Stimulated activated CD8-positive, alpha-beta memory T cell treated with anti-CD3 and anti-CD28 coated beads, Interleukin-4, amount 100 ng/mL, for 1 hour (primary cell): ENCODE results near the gene MAP3K13.

Experiments used
- DNase-seq, 2 donors: peaks; one replicate each; pipeline ENCODE4 v3.0.0-alpha.2; 2020; ENCODE audit warnings: low read depth in 2 of 2, low spot score in 1 of 2

The MAP3K13 gene, protein sequence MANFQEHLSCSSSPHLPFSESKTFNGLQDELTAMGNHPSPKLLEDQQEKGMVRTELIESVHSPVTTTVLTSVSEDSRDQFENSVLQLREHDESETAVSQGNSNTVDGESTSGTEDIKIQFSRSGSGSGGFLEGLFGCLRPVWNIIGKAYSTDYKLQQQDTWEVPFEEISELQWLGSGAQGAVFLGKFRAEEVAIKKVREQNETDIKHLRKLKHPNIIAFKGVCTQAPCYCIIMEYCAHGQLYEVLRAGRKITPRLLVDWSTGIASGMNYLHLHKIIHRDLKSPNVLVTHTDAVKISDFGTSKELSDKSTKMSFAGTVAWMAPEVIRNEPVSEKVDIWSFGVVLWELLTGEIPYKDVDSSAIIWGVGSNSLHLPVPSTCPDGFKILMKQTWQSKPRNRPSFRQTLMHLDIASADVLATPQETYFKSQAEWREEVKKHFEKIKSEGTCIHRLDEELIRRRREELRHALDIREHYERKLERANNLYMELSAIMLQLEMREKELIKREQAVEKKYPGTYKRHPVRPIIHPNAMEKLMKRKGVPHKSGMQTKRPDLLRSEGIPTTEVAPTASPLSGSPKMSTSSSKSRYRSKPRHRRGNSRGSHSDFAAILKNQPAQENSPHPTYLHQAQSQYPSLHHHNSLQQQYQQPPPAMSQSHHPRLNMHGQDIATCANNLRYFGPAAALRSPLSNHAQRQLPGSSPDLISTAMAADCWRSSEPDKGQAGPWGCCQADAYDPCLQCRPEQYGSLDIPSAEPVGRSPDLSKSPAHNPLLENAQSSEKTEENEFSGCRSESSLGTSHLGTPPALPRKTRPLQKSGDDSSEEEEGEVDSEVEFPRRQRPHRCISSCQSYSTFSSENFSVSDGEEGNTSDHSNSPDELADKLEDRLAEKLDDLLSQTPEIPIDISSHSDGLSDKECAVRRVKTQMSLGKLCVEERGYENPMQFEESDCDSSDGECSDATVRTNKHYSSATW

DNA sequence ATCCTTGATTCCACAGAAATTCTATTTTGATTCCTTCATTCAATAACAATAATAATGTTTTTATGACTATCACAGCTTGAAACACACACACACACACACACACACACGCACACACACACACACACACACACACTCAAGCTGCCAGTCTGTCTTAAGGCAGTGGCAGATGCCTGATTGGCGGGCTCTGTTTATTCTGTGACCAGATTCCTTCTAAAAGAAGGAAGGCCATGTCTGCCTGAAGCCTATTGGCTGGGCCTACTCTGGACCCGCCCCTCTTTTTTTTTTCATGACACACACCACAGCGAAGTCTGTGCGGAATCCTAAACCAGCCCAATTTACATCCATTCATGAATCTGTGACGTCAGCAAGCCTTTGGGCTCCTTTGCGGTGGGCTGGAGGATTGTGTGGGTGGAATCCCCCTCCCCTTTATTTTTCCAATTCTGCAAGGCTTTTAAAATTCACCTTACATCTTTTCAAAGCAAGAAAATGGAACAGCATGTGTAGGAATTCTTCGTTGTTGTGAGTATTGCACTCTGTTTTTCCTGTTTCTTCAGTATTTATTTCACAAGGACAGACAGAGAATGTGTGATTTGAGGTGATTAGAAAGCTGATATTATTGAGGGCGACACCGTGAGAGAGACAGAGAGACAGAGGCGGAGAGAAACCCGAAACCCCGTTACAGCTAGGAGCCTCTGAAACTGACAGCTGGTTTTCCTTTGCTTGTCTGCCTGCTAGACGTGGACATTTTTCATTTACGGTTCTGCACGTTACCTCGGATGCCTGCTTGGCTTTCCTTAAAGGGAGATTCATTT, at the start of gene MAP3K13:
Gene MAP3K13, plus strand, starts transcription at position 287 of the 812 bp plus-strand sequence. CDS start 65,446 bp downstream, outside the sequence.
- no peak for DNase-seq

DNA sequence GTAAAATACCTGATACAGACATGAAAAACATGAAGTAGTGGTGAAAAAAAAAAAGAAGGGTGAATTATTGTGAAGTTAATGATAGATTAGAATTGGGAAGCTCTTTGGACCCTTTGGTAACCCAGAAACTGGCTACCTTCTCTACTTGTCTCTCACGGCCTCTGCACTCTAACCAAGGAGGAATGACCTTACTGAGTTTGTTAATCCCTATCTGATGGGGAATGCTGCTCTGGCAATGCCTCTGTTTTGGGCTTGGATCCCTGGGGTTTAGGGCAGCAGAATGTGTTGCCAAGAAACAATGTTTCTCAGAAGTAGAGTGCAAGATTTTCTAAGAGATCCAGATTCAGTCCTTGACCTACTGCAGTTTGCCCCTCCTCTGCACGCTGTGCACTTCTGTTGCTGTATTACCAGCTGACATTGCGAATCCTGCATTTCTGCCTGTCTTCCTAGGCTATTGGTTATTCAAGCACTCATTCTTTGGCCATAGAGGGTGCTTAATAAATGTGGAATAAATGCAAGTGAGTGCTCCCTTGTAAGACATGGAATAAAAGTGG, 49.2 kb upstream of the MAP3K13 start:
- no peak for DNase-seq

DNA sequence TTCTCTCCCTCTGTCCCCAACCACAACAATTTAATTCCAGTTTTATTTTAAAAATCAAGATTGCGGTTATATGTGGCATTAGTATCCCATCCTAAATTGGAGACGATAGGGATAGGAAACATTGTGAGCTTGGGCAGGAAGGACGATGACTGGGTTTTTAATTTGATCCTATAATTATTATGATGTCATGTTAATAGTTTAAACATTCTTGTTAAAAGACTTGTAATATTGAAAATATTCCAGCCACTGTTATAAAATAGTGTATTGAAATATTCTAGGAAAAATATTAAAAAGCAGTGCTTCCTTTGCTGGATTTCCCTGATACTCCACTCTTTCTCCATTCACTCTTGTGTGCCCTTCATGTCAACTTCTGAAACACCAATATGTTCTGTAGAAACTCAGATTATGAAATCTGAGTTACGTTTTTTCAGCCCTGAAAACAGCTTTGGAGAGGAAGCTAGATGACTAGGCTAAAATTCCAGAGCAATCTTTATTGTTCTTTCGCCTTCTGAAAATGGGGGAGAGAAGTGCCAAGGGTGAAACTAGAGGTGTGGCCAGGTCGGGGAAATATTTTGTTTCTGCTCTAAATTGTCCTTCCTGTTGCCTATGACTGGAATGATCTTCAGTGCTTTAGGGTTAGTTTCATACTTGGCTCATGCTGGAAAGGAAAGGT, 46.1 kb upstream of the MAP3K13 start:
- no peak for DNase-seq

DNA sequence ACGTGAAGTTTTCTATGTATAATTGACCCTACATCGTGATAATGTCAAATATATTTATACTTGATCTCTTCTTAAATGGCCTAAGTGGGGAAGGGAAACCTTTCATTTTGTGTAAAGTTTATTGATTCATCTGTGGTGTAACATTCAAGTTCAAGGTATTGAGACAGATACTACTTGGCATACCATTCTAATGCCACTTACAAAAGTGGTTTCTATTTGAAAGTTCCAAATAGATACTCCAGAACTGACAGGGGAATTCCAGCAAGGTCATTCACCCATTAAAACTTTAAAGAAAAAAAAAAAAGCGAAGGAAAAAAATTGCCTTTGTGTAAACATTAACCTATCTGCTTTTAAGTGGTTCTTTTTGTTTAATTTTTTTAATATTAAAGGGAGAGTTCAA, 45.3 kb upstream of the MAP3K13 start:
- no peak for DNase-seq

DNA sequence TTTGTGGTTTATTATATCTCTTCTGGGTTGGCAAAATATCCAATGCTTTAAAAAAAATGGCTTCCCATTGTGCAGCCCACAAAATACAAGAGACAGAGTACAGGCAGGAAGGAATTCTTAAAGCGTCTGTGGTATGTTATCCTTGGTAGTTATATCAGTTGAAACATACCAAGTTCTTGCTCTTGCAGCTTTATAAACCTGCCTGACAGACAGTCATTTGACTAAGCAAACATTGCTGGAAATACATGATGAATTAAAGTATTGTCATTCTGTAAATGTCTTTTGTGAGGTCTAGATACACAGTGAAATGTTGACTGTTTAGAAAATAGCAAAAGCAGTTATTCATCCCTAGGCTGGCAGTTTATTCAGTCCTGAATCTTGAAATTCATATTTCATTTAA, 44.8 kb upstream of the MAP3K13 start:
- DNase-seq = no peak

DNA sequence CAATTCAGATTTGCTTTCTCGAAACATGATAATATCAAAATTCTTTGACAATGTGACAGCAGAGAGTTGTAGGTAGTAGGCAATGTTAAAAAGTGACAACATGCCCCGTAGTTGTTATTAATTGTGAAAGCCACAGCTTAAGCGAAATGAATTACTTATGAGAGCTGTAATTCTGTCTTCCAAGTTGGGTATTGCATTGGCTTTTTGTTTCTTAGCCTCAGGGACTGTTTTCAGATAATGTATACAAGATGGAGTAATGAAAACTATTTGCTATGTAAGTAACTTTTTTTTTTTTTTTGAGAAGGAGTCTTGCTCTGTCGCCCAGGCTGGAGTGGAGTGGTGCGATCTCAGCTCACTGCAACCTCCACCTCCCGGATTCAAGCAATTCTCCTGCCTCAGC, 43.1 kb upstream of the MAP3K13 start:
- no peak for DNase-seq

DNA sequence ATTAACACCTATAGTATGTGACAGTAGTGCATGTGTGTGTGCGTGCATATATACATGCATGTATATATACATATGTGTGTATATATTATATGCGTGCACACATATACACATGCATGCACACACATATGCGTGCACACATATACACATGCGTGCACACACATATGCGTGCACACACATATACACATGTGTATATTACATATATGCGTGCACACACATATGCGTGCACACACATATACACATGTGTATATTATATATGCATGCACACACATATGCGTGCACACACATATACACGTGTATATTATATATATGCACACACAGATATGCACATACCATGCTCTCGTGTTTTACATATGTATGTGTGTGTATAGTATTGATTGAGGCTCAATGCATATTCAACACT, 42.0 kb upstream of the MAP3K13 start:
- DNase-seq = no peak

DNA sequence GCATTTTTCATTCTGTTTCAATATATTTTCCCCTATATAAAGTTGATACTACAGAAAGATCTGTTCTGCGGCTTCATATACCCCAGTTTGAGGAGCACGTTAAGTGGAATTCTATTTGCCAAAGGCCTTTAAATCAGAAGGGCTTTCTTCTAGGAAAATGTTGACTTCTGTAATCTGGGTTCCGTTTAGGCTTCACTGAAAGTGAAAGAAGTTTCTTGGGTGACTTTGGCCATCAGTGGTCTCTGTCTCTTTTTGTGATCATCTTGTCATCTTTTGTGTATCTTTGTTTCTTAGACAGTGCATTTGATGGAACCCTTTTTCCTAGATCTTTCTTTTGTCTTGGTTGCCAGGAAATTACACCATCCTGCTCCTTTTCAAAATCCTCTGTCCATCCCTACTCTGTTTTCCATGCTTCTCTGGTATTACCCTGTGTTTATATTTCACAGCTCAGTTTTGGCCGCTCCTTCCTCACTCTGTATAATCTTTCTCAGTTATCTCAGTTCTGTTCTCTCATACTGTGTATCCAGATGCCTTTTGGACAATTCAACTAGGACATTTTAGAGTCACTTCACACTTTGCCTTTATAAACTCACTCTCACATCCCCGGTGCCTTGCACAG, 40.7 kb upstream of the MAP3K13 start:
- DNase-seq = no peak

DNA sequence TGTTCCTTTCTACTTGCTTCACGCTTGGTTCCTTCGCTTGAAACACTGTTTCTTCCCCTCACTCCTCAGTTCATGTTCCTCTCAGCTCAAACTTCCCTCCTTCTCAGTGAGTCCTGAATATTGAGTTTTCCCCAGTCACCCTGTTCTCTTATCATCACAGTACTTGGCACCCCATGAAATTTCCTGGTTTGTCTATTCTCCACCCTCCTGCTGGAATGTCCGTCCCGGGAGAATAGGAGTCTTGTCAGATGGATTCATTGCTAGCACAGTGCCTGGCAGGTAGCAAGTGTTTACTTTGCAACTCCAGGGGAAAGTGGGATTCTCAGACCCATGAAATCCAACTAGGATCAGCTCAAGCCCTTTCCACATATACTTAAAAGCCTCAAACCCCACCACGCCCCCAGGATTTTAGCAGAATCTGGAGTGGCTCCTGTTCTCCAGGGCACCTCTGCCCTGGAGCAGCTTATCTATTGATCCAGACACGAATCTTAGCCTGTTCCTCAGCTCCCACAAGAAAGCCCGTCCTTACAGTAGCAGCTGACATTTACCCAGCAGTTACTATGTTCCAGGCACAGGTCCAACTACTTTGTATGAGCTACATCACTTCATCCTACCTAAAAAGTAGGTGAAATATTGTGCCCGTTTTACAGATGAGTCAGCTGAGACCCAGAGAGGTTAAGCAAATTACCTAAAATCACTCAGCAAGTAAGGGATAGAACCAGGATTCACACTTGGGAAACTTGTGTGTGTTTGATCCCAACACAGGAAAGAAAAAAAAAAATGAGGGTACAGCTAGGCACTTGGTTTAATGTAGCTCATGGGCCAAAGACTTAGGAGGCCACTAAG, 36.8 kb upstream of the MAP3K13 start:
- no peak for DNase-seq

DNA sequence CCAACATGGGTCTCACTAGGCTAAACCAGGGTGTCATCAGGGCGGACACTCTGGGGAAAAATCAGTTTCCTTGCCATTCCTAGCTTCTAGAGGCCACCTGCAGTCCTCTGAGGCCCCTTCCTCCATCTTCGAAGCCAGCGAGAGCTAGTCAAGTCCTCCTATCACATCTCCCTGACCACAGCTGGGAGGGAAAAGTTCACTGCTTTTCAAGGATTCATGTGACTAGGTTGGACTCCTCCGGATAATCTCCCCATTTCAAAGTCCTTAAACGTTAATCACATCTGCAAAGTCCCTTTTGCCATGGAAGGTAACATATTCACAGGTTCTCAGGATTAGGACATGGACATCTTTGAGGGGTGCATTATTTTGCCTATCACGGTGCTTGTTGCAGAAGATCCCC, 35.9 kb upstream of the MAP3K13 start:
- DNase-seq = no peak

DNA sequence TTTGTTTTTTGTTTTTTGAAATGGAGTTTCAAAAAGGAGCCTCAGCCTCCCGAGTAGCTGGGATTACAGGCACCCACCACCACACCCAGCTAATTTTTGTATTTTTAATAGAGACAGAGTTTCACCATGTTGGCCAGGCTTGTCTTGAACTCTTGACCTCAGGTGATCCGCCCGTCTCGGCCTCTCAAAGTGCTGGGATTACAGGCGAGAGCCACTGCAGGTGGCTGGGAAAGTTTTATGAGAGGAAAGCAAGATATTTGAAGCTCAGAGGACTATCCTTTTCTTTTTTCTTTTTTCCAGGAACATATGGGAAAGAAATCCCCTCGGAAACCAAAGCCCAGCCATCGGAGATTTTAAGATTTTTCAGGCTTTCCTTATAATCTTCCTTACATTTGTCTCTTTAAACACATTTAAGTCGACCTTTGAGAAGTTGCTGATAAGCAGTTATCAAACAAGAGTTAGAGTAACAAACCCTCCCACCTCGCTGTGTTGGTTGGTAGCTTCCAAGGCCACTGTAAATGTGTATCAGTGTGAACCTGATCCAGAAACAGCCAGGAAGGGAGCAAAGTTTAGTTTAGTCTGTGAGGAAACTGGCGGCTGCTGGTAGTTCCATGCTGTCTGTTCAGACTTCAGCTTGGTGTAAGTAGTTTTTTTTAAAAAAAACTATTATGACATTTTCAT, 34.5 kb upstream of the MAP3K13 start:
- DNase-seq = no peak

DNA sequence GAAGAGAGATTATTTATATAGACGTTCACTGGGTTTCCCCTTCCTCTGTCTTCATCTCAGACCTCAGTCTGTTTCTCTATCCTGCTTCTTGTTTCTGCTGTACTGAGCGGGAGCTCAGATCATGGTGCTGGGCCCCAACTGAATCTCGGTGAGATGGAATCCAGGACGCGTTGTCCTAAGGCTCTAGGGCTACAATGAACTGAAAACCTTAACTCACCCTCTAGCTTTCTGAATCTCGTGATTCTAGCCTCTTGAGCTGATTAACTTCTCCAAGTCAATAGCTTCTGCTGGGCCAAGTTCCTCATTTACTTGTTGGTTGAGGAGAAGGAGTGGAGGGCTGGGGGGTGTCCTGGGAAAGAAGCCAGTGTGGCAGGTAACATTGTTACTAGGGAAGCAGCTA, 32.7 kb upstream of the MAP3K13 start:
- DNase-seq = no peak

DNA sequence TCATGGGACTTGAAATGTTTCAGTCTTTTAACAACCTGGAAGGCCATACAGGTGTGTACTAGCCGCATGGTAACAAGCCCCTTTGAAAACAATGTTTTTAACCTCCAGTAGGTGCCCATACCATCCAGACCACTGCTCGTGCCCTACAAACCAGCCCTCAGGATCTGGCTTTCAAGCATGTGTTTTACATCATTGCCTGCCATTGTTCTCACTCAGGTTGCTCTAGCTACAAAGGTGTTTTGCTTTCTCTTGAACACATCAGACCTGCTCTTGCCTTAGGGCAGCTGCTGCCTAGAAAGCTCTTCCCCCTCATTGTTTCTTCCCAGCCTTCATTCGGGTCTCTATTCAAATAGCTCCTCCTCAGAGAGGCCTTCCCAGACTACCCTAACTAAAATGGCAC, 32.3 kb upstream of the MAP3K13 start:
- no peak for DNase-seq

DNA sequence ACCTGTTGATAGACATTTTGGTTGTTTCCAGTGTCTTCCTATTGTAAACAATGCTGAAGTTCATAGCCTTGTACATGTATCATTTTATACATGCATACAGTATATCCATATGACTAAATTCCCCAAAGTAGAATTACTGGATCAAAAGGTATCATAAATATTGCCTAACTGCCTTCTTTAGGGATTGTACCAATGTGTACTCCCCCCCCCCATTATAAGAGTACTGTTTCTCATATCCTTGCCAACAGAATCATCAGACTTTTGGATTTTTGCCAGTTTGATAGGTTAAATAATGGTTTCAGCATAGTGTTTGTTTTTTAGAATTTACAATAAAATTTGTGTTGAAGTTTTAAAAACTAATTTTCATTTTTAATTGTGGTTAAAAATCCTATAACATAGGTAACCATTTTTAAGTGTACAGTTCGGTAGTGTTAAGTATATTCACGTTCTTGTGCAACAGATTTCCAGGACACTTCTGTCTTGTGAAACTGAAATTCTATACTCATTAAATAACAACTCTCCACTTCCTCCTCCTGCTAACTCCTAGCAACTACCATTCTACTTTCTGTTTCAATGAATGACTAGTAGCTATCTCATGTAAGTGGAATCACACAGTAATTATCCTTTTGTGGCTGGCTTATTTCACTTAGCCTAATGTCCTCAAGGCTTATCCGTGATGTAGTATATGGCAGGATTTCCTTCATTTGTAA, 30.8 kb upstream of the MAP3K13 start:
- DNase-seq = no peak

DNA sequence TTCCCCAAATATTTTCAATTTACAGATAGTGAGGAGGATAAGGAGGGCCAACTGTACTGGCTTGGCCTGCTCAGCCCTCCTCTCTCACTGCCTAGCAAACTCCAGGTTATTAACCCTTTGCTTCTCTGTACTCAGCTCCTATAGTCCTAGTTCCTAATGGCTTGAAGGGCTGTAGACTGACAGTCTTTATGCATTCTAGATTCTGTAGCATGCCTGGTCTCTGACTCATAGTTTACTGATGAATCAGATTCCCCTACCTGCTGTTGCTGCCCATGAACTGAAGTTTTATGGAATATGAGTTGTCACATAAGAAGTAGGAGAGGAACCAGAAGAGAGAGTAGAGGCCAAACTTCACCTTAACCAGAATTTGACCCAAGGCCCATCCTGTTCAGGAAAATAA, 27.1 kb upstream of the MAP3K13 start:
- DNase-seq = no peak

DNA sequence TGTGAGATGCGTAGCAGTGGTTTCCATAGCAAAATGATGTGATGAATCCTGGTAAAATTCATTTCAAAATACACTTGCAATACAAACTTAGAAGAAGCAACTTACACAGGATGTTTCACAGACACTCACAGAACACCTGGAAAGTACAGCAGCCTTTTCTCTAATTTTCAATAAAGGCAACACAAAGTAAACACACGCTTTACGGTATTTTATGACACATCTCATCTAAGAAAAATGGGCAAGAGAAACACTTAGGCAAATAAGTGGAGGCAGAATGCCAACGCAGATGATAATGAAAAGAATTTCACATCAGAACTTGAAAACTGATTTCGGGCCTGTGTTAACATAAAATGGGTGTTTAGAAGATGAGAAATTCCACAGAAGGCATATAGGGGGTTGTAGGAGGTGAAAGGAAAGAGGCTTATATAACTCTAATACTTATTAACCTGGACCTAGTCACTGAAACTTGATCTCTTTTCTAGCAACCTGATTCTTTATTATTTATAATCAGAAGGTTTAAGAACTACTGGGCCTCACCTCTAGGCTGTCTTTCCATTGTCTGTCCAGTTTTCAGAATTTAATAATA, 25.6 kb upstream of the MAP3K13 start:
- no peak for DNase-seq

DNA sequence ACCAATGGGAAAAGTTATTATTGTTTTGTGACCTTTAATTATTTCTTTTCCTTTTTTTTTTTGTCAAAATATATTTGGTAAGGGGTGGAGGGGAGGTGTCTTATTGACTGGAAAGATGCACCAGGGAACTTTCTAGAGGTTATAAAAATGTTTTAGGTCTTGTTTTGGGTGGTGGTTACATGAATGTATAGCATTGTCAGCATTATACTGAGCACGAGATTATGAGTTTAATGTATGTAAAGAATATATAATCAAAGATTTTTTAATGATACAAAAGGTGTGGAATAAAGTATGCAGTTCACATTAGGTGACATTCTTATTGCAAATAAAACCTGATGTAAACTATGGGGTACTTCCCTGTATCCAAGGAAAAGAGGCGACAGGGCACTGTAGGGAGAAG, 23.0 kb upstream of the MAP3K13 start:
- no peak for DNase-seq

DNA sequence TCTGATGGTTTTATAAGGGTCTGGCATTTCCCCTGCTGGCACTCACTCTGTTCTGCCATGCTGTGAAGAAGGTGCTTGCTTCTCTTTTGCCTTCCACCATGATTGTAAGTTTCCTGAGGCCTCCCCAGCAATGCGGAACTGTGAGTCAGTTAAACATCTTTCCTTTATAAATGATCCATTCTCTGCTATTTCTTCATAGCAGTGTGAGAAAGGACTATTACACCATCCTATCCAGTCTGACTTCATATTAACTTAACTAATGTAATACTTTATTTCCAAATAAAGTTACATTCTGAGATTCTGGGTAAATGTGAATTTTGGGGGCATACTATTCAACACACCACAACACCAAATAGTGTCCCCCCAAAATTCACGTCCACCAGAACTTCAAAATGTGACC, 22.2 kb upstream of the MAP3K13 start:
- no peak for DNase-seq
